NCI-H2107 (cell line): ENCODE results near the gene MAGEH1.

Source experiments
- DNase-seq: peaks from one replicate; lab custom pipeline; 2025; lab: John Stamatoyannopoulos, UW

The MAGEH1 gene

DNA sequence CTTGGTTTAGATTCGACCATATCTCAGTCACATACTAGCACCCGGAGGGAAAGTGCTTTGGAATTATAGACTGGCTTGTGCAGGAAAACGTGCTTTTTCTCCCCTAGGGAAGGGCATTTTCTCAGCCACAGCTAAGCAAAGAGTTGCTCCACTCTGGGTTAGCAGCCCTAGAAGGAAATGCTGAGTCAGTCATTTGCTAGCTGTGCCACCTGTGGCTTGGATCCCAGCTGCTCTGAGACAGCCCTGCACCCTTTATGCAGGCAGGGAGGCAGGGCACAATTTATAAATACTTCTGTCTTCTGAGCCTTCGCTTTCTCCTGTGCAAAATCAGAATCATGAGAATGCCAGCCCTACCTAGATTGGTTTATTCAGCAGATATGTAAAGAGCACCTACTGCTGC is 39.0 kb downstream of the MAGEH1 start:
- DNase-seq: no peak
